Body of pancreas (tissue), 4 donors: ENCODE measurements around the gene FRRS1.

Experiments
- POLR2A ChIP-seq, 3 donors: fragments of 450-650 bp; IDR thresholded peaks; one replicate each; pipeline ENCODE4 v1.6.1; 2016; ENCODE audit warnings: antibody characterized with exemption in 3 of 3, mild to moderate bottlenecking in 2 of 3
- TF ChIP-seq, protein P1 (sequence below), 7 experiments: fragments of 450-650 bp in 4 of 7; fragments of 200-600 bp in 3 of 7; sonication (generic) in 3 of 7; IDR thresholded peaks; one replicate each; pipeline ENCODE4 v1.5.1; 2016 to 2019; ENCODE audit warnings: antibody characterized with exemption in 7 of 7

DNA sequence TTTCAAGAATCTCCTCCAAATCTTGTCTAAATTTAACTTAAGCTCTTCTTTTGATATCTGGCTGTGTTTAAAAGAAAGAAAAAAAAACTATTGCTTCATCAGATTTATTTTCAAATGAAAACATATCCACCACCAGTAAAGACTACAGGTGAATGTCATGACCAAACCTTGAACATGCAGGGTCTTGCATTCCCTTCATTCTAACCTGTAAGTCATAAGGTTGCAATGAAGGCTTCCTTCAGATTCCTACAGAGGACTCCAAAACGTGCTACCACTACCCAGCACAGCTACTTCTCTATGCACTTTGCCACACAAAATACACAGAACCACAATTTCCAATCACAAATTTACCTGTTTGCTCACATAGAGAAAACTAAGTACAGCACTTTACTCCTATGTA, 26.3 kb downstream of the FRRS1 start:
- TF ChIP-seq, protein P1, sequence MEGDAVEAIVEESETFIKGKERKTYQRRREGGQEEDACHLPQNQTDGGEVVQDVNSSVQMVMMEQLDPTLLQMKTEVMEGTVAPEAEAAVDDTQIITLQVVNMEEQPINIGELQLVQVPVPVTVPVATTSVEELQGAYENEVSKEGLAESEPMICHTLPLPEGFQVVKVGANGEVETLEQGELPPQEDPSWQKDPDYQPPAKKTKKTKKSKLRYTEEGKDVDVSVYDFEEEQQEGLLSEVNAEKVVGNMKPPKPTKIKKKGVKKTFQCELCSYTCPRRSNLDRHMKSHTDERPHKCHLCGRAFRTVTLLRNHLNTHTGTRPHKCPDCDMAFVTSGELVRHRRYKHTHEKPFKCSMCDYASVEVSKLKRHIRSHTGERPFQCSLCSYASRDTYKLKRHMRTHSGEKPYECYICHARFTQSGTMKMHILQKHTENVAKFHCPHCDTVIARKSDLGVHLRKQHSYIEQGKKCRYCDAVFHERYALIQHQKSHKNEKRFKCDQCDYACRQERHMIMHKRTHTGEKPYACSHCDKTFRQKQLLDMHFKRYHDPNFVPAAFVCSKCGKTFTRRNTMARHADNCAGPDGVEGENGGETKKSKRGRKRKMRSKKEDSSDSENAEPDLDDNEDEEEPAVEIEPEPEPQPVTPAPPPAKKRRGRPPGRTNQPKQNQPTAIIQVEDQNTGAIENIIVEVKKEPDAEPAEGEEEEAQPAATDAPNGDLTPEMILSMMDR (IDR thresholded peaks at IDR 0.05) = no peak
- no peak for TF ChIP-seq POLR2A (IDR thresholded peaks at IDR 0.05)
